Measurements from ENCODE around the gene C6orf47.

C6orf47 gene

DNA sequence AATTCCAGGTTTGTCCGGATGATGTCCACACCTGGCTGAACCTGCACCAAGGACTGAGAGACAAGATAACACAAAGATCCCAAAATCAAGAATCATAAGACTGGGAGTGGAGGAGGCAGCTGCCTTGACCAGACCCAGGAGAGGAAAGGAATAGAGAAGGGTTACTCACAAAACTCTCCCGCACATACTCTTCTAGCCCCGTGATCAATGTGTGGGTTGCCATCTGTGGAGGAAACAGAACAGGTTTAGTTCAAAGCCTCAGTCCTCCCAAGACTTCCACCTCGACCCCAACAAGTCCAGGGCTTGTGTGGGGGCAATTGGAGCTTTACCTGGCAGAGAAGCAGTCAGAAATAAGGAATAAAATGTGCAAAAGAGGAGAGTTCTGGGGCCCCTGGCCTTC is 19.2 kb downstream of the C6orf47 start:
- TF ChIP-seq GATA3 (IDR thresholded peaks at IDR 0.05; ENCODE audit: low read depth, low read length) = no peak
- no peak for TF ChIP-seq GATA2 (IDR thresholded peaks at IDR 0.05; ENCODE audit: low read depth, low read length)

DNA sequence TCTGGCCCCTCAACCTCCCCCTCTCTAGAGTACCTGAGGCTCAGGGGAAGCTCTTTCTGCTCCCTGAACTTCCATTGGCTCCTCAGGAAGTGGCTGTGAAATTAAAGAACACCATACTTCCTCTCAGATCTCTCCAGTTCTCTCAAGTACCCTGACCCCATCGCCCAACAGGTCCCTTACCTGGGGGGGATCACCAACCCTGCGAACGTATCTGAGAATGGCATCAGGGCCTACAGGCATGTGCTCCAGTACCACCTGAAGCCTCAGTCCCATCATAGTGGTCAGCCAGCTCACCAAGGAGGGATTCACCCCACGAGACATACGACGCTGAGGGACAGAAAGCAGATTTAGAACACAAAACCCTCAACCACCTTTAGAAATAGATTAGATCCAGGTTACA is 20.0 kb downstream of the C6orf47 start:
- TF ChIP-seq GATA3 (IDR thresholded peaks at IDR 0.05; ENCODE audit: low read depth, low read length) = no peak
- TF ChIP-seq GATA2 (IDR thresholded peaks at IDR 0.05; ENCODE audit: low read depth, low read length) = no peak

GRCh38 chr6:31639449-31639861 is 21.1 kb downstream of the C6orf47 start:
- TF ChIP-seq GATA2 (IDR thresholded peaks at IDR 0.05; ENCODE audit: low read depth, low read length) (no peak), GATA3 (IDR thresholded peaks at IDR 0.05; ENCODE audit: low read depth, low read length) (no peak)

- TF ChIP-seq GATA2 (IDR thresholded peaks at IDR 0.05; ENCODE audit: low read depth, low read length) (no peak), GATA3 (IDR thresholded peaks at IDR 0.05; ENCODE audit: low read depth, low read length) (no peak)
Measured at GRCh38 chr6:31639043-31639442, 21.5 kb downstream of the C6orf47 start.

DNA sequence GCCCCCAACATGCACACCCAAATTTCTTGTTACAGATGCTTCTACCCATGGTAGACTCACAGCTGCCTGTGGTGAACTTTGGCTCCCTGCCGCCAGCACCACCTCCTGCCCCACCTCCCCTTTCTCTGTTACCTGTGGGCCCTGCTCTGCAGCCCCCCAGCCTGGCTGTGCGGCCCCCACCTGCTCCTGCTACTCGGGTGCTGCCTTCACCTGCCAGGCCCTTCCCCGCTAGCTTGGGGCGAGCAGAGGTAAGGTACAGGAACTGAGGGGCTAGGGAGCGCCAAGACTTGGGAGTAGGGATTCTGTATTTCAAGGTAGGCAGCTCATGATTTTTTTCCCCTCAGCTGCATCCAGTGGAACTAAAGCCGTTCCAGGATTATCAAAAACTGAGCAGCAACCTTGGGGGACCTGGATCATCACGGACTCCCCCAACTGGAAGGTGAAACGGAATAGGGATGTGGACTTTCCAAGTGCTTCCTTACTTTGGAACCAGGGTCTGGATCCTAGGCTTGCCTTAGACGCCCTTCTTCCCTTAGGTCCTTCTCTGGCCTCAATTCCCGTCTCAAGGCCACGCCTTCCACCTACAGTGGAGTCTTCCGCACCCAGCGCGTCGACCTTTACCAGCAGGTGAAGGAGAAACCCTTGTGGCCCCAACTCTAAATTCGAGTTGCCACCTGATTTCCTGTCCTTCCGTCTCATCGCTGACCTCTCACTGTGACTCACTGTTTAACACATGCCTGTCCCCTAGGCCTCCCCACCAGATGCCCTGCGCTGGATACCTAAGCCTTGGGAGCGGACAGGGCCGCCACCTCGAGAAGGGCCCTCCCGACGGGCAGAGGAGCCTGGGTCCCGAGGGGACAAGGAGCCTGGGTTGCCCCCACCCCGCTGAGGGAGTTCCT is 23.6 kb downstream of the C6orf47 start:
- no peak for TF ChIP-seq GATA3 (IDR thresholded peaks at IDR 0.05; ENCODE audit: low read depth, low read length)
- no peak for TF ChIP-seq GATA2 (IDR thresholded peaks at IDR 0.05; ENCODE audit: low read depth, low read length)

GRCh38 chr6:31634969-31635575 is 25.5 kb downstream of the C6orf47 start:
- TF ChIP-seq GATA2 (IDR thresholded peaks at IDR 0.05; ENCODE audit: low read depth, low read length) (no peak), GATA3 (IDR thresholded peaks at IDR 0.05; ENCODE audit: low read depth, low read length) (no peak)

DNA sequence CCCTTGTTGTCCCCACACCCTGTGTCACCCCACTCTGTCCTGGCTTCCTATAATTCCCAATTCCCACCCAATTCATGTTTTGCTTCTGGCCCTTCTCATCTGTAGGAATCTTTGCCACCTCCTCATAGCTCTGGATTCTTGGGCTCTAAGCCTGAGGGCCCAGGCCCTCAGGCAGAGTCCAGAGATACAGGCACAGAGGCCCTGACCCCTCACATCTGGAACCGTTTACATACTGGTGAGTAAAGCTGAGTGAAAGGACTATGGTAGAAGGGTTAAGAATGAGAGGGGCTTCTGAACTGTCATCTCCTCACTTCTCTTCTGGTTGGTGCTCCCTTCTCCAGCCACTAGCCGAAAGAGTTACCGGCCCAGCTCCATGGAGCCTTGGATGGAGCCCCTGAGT is 26.4 kb downstream of the C6orf47 start:
- no peak for TF ChIP-seq GATA3 (IDR thresholded peaks at IDR 0.05; ENCODE audit: low read depth, low read length)
- no peak for TF ChIP-seq GATA2 (IDR thresholded peaks at IDR 0.05; ENCODE audit: low read depth, low read length)

- TF ChIP-seq GATA2 (IDR thresholded peaks at IDR 0.05; ENCODE audit: low read depth, low read length) = no peak
- no peak for TF ChIP-seq GATA3 (IDR thresholded peaks at IDR 0.05; ENCODE audit: low read depth, low read length)
Measured at GRCh38 chr6:31633447-31633846, 27.1 kb downstream of the C6orf47 start.

DNA sequence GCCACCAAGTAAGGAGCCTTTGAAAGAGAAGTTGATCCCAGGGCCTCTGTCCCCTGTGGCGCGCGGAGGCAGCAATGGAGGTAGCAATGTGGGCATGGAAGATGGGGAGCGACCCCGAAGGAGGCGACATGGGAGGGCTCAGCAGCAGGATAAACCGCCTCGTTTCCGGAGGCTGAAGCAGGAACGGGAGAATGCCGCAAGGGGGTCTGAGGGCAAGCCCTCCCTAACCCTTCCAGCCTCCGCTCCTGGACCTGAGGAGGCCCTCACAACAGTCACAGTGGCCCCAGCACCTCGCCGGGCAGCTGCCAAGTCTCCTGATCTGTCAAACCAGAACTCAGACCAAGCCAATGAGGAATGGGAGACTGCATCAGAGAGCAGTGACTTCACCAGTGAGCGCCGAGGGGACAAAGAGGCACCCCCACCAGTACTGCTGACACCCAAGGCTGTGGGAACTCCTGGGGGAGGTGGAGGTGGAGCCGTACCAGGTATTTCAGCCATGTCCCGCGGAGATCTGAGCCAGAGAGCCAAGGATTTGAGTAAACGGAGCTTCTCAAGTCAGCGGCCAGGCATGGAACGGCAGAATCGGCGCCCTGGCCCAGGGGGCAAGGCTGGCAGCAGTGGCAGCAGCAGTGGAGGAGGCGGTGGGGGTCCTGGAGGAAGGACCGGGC is 28.2 kb downstream of the C6orf47 start:
- TF ChIP-seq GATA2 (IDR thresholded peaks at IDR 0.05; ENCODE audit: low read depth, low read length) (no peak), GATA3 (IDR thresholded peaks at IDR 0.05; ENCODE audit: low read depth, low read length) (no peak)

- no peak for TF ChIP-seq GATA3 (IDR thresholded peaks at IDR 0.05; ENCODE audit: low read depth, low read length)
- TF ChIP-seq GATA2 (IDR thresholded peaks at IDR 0.05; ENCODE audit: low read depth, low read length) = no peak
Measured at GRCh38 chr6:31631681-31632278, 28.8 kb downstream of the C6orf47 start.

- TF ChIP-seq GATA2 (IDR thresholded peaks at IDR 0.05; ENCODE audit: low read depth, low read length) = no peak
- no peak for TF ChIP-seq GATA3 (IDR thresholded peaks at IDR 0.05; ENCODE audit: low read depth, low read length)
Measured at GRCh38 chr6:31631209-31631608, 29.4 kb downstream of the C6orf47 start.

- TF ChIP-seq GATA3 (IDR thresholded peaks at IDR 0.05; ENCODE audit: low read depth, low read length) (no peak), GATA2 (IDR thresholded peaks at IDR 0.05; ENCODE audit: low read depth, low read length) (no peak)
Measured at GRCh38 chr6:31630177-31630934, 30.2 kb downstream of the C6orf47 start.

DNA sequence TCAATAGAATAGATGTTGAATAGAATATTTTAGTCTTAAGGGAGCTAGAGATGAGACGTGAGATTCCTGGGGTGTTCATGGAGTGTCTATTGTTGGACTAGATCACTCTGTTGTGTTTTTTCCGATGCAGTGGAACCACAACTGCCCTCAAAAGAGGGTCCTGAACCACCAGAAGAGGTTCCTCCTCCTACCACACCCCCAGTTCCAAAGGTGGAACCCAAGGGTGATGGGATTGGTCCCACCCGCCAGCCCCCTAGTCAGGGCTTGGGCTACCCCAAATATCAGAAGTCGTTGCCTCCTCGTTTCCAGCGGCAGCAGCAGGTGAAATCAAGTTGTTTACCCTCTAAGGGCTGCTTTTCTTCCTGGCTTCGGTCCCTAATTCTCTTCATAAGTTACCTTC is 31.6 kb downstream of the C6orf47 start:
- TF ChIP-seq GATA3 (IDR thresholded peaks at IDR 0.05; ENCODE audit: low read depth, low read length) (no peak), GATA2 (IDR thresholded peaks at IDR 0.05; ENCODE audit: low read depth, low read length) (no peak)

Data from SH-SY5Y (cell line).